Muscle of back (tissue), 11 donors: Measurements from ENCODE around the gene MBP. TPM values are rescaled to one million over a fixed set of nuclear protein-coding genes. Genes with fewer than 3 reads are reported as not detected.
"Not testable (repeated sequence)": the region's sequence is repeated elsewhere in the genome, so short reads cannot be mapped to it uniquely, and the experiment has no call there.

Experiments used
- DNase-seq, 3 donors: peaks; one replicate each; pipeline versions ENCODE4 v3.0.0 to v3.0.0-alpha.2; 2013
- polyA plus RNA-seq, 10 donors: library from polyadenylated mRNA; unstranded; fragments of 120-200 nt; gene quantifications; one replicate each; pipeline ENCODE4 v1.2.1, GENCODE V29; 2013; ENCODE audit not compliant: insufficient read length in 10 of 10

MBP gene
- polyA plus RNA-seq, 10 donors = 11.9 to 21.9 (median 16.2) TPM

GRCh38 chr18:76977684-76978232, 154.8 kb downstream of the MBP start:
- DNase-seq = no peak

GRCh38 chr18:76977108-76977621, 155.4 kb downstream of the MBP start:
- no peak for DNase-seq

GRCh38 chr18:76975577-76976110, 156.9 kb downstream of the MBP start:
- no peak for DNase-seq

GRCh38 chr18:76974386-76974785, 158.2 kb downstream of the MBP start:
- no peak for DNase-seq

GRCh38 chr18:76973520-76974266, 158.9 kb downstream of the MBP start:
- DNase-seq = no peak

- peak in 1 of 3 donors; percentile 62 for DNase-seq
These were observed 159.6 kb downstream of the MBP start for GRCh38 chr18:76972846-76973519.

GRCh38 chr18:76972241-76972640, 160.3 kb downstream of the MBP start:
- no peak for DNase-seq

- no peak for DNase-seq
These were observed 161.6 kb downstream of the MBP start for GRCh38 chr18:76970770-76971559.

- no peak for DNase-seq
These were observed 164.7 kb downstream of the MBP start for GRCh38 chr18:76967721-76968472.

GRCh38 chr18:76967299-76967698, 165.3 kb downstream of the MBP start:
- DNase-seq = not testable (repeated sequence)

- DNase-seq = not testable (repeated sequence)
These were observed 166.9 kb downstream of the MBP start for GRCh38 chr18:76965555-76966151.

GRCh38 chr18:76963936-76964335, 168.6 kb downstream of the MBP start:
- DNase-seq = no peak

- no peak for DNase-seq
These were observed 169.7 kb downstream of the MBP start for GRCh38 chr18:76962851-76963250.

- DNase-seq = no peak
These were observed 172.0 kb downstream of the MBP start for GRCh38 chr18:76960528-76961035.

- DNase-seq = no peak
These were observed 173.0 kb downstream of the MBP start for GRCh38 chr18:76959605-76960004.

GRCh38 chr18:76958692-76959341, 173.8 kb downstream of the MBP start:
- DNase-seq = no peak

- DNase-seq = no peak
These were observed 174.9 kb downstream of the MBP start for GRCh38 chr18:76957384-76958355.

- no peak for DNase-seq
These were observed 175.9 kb downstream of the MBP start for GRCh38 chr18:76956648-76957047.
